ENCODE data around the gene CRYGB.
"Not testable (repeated sequence)": the region's sequence is repeated elsewhere in the genome, so short reads cannot be mapped to it uniquely, and the experiment has no call there.

The CRYGB gene

GRCh38 chr2:208135794-208136715, 9.9 kb downstream of the CRYGB start:
- ATAC-seq (no peak), DNase-seq (no peak)
- peaks cover 0 to 9% of the 10 kb centered on the region in 2 donors for H3K9me3 Mint-ChIP-seq
- no peak overlapping the region for H3K4me3 Mint-ChIP-seq
- no peak overlapping the region for H3K27ac Mint-ChIP-seq
- H3K27me3 Mint-ChIP-seq = no peaks in the 10 kb centered on the region
- peaks cover 12% of the 10 kb centered on the region for H3K4me1 Mint-ChIP-seq

- Mint-ChIP-seq H3K4me1 (peaks cover 12% of the 10 kb centered on the region), H3K27ac (no peak overlapping the region), H3K9me3 (peaks cover 0 to 9% of the 10 kb centered on the region in 2 donors), H3K4me3 (no peak overlapping the region), H3K27me3 (no peaks in the 10 kb centered on the region)
- DNase-seq (peak; percentile 23 to 36), ATAC-seq (peak; percentile 90)
These were observed 10.9 kb downstream of the CRYGB start for GRCh38 chr2:208134928-208135586.

GRCh38 chr2:208130712-208131110, 15.2 kb downstream of the CRYGB start:
- Mint-ChIP-seq H3K4me1 (peaks cover 11% of the 10 kb centered on the region), H3K27me3 (peaks cover 3% of the 10 kb centered on the region), H3K27ac (no peak overlapping the region), H3K9me3 (no peaks in the 10 kb centered on the region), H3K4me3 (no peak overlapping the region)
- no peak for ATAC-seq
- no peak for DNase-seq

- peaks cover 10% of the 10 kb centered on the region for H3K27me3 Mint-ChIP-seq
- H3K27ac Mint-ChIP-seq = no peak within 1 kb of the TSS
- DNase-seq (no peak), ATAC-seq (no peak)
- no peaks in the 10 kb centered on the region for H3K9me3 Mint-ChIP-seq
- peaks cover 4% of the 10 kb centered on the region for H3K4me1 Mint-ChIP-seq
- no peak within 1 kb of the TSS for H3K4me3 Mint-ChIP-seq
These were observed 15.9 kb downstream of the CRYGB start, which contains the start of gene CRYGC for GRCh38 chr2:208129744-208130711. Gene CRYGC, minus strand, starts transcription at chr2:208129828. Its CDS starts 36 bp downstream, at chr2:208129792.

GRCh38 chr2:208128136-208128535, 17.8 kb downstream of the CRYGB start:
- Mint-ChIP-seq H3K4me3 (no peak overlapping the region), H3K4me1 (peaks cover 11% of the 10 kb centered on the region), H3K27me3 (peaks cover 25% of the 10 kb centered on the region)

GRCh38 chr2:208127090-208127489, 18.9 kb downstream of the CRYGB start:
- Mint-ChIP-seq H3K27ac (no peak overlapping the region), H3K9me3 (no peaks in the 10 kb centered on the region), H3K4me1 (peaks cover 11% of the 10 kb centered on the region), H3K27me3 (peaks cover 25% of the 10 kb centered on the region), H3K4me3 (no peak overlapping the region)
- no peak for ATAC-seq
- no peak for DNase-seq

More at GRCh38 chr2:208128136-208128535, 17.8 kb downstream of the CRYGB start:
- Mint-ChIP-seq H3K27ac (no peak overlapping the region), H3K9me3 (no peaks in the 10 kb centered on the region)
- ATAC-seq = no peak
- no peak for DNase-seq

- DNase-seq = no peak
- Mint-ChIP-seq H3K27ac (no peak overlapping the region), H3K4me3 (no peak overlapping the region), H3K9me3 (no peaks in the 10 kb centered on the region), H3K27me3 (peaks cover 33% of the 10 kb centered on the region), H3K4me1 (peaks cover 11% of the 10 kb centered on the region)
- ATAC-seq = no peak
These were observed 20.7 kb downstream of the CRYGB start for GRCh38 chr2:208125251-208125650.

- Mint-ChIP-seq H3K27me3 (peaks cover 33% of the 10 kb centered on the region), H3K4me1 (peaks cover 11% of the 10 kb centered on the region), H3K4me3 (peak within 1 kb of the TSS; percentile 53 to 67)
- DNase-seq = peak; percentile 9 to 20
- H3K27ac Mint-ChIP-seq, H3K9me3 Mint-ChIP-seq: not testable (repeated sequence)
- ATAC-seq = peak; percentile 73
These were observed 21.8 kb downstream of the CRYGB start, which contains the start of gene CRYGD for GRCh38 chr2:208124013-208124715. Gene CRYGD, minus strand, starts transcription at chr2:208124524. Its CDS starts 51 bp downstream, at chr2:208124473.

- H3K27ac Mint-ChIP-seq = no peak overlapping the region
- H3K4me3 Mint-ChIP-seq = no peak overlapping the region
- DNase-seq = no peak
- H3K9me3 Mint-ChIP-seq = no peaks in the 10 kb centered on the region
- ATAC-seq = no peak
- peaks cover 11% of the 10 kb centered on the region for H3K4me1 Mint-ChIP-seq
- peaks cover 33% of the 10 kb centered on the region for H3K27me3 Mint-ChIP-seq
These were observed 23.7 kb downstream of the CRYGB start for GRCh38 chr2:208122248-208122647.

GRCh38 chr2:208118918-208119317, 27.0 kb downstream of the CRYGB start:
- ATAC-seq (no peak), DNase-seq (no peak)
- peaks cover 12% of the 10 kb centered on the region for H3K27me3 Mint-ChIP-seq
- H3K27ac Mint-ChIP-seq = no peak overlapping the region
- H3K4me3 Mint-ChIP-seq = no peak overlapping the region
- H3K4me1 Mint-ChIP-seq = peaks cover 3% of the 10 kb centered on the region
- H3K9me3 Mint-ChIP-seq = no peaks in the 10 kb centered on the region

- not testable (repeated sequence) for H3K9me3 Mint-ChIP-seq, H3K4me3 Mint-ChIP-seq, ATAC-seq, H3K4me1 Mint-ChIP-seq, DNase-seq, H3K27ac Mint-ChIP-seq
- peaks cover 22% of the 10 kb centered on the region for H3K27me3 Mint-ChIP-seq
These were observed 28.6 kb downstream of the CRYGB start for GRCh38 chr2:208117390-208117789.

- ATAC-seq (no peak), DNase-seq (no peak)
- no peak overlapping the region for H3K4me3 Mint-ChIP-seq
- no peak overlapping the region for H3K27ac Mint-ChIP-seq
- peaks cover 35% of the 10 kb centered on the region for H3K27me3 Mint-ChIP-seq
- H3K9me3 Mint-ChIP-seq = no peaks in the 10 kb centered on the region
- no peaks in the 10 kb centered on the region for H3K4me1 Mint-ChIP-seq
These were observed 33.0 kb downstream of the CRYGB start for GRCh38 chr2:208112969-208113368.

- not testable (repeated sequence) for H3K4me1 Mint-ChIP-seq, DNase-seq, H3K9me3 Mint-ChIP-seq, H3K27ac Mint-ChIP-seq, H3K4me3 Mint-ChIP-seq
- peak; percentile 79 for ATAC-seq
- peaks cover 37% of the 10 kb centered on the region for H3K27me3 Mint-ChIP-seq
These were observed 33.6 kb downstream of the CRYGB start for GRCh38 chr2:208112273-208112745.

GRCh38 chr2:208103616-208104015, 42.3 kb downstream of the CRYGB start:
- peaks cover 9% of the 10 kb centered on the region for H3K4me1 Mint-ChIP-seq
- DNase-seq (no peak), ATAC-seq (no peak)
- H3K27ac Mint-ChIP-seq = no peak overlapping the region
- no peak overlapping the region for H3K4me3 Mint-ChIP-seq
- peaks cover 14% of the 10 kb centered on the region for H3K27me3 Mint-ChIP-seq
- H3K9me3 Mint-ChIP-seq = no peaks in the 10 kb centered on the region
